GM18867 (cell line): ENCODE data around the gene MBOAT2.
"Not testable (repeated sequence)": the region's sequence is repeated elsewhere in the genome, so short reads cannot be mapped to it uniquely, and the experiment has no call there.

Experiments used
- ATAC-seq: cut with Tn5 transposase; IDR thresholded peaks from one replicate; pipeline ENCODE4 v1.9.1; 2021; ENCODE audit warnings: mild to moderate bottlenecking, moderate library complexity; ENCODE audit not compliant: unreplicated experiment

Gene MBOAT2

GRCh38 chr2:8902757-8903156, 100.7 kb downstream of the MBOAT2 start:
- not testable (repeated sequence) for ATAC-seq

GRCh38 chr2:8897206-8897605, 106.3 kb downstream of the MBOAT2 start:
- not testable (repeated sequence) for ATAC-seq

DNA sequence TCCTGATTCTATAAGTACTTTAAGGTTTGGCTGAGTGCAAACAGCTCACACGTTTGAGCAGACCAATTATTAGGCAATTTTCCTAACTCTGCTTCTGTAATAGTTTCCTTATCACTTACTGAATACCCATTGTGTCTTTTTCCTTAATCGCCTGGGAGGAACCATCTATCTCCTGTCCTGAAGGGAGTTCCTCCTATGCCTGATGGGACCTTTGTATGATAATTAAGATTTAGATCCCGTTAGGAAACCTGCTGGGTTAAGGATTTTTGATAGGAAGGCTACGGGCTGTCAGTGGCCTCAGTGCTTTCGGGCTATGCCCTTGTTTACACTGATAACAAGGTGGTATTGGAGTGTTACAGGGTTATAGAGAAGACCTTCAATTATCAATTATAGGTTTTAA, 106.8 kb downstream of the MBOAT2 start:
- ATAC-seq = not testable (repeated sequence)

GRCh38 chr2:8895087-8895912, 108.2 kb downstream of the MBOAT2 start:
- ATAC-seq = not testable (repeated sequence)

- ATAC-seq = no peak
Measured at GRCh38 chr2:8893978-8894820, 109.3 kb downstream of the MBOAT2 start.

DNA sequence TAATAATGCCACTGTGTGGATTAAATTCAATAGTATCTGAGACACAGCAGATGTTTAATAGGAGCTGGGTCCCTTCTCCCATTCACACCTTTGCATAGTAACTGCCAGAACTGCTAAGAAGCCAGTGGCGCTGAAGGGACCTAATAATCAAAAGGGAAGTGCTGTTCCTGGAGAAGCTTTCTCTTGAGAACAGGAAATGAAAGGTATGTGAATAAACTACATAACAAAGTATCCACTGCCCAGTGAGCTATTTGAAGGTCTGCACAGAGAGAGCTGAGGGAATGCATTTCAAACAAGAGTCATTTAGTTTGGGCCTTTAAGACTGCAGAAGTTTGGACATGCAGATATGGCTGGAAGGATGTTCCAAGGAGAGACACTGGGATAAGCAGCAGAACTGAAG, 110.0 kb downstream of the MBOAT2 start:
- ATAC-seq = no peak

DNA sequence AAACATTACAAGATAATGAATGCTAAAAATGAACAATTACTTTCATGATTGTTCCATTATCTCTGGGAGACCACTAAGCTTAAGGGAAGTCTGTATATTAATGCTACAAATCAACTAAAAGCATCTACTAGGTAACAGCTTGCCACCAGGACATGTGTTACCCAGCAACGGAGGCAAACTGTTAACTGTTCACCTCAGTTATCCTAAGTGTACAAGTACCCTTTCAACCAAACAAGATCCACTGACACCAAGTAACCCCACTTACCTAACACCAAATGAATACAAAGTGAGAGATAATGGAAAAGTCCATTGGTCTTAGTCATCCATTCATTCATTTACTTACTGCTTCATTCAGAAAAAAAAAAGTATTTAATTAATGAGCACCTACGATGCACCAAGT, 111.4 kb downstream of the MBOAT2 start:
- no peak for ATAC-seq

DNA sequence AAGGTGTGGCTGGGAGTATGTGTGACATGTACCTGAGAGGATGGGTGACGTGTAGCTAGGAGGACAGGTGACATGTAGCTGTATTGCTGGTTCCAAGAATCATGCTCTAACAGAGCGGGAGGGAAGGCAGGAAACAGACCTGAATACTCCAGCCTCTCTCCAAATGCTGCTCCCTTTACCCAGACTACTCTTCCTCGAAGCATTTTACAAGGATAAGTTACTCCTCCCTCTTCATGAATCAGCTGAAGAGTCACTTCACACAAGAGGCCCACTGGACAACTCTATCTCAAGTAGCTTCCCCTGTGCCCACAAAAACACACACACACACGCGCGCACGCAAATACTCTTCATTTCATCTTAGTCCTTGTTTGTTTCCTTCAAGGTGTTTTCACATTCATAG, 113.5 kb downstream of the MBOAT2 start:
- ATAC-seq = no peak

- ATAC-seq = no peak
Measured at GRCh38 chr2:8888963-8889362, 114.5 kb downstream of the MBOAT2 start.

DNA sequence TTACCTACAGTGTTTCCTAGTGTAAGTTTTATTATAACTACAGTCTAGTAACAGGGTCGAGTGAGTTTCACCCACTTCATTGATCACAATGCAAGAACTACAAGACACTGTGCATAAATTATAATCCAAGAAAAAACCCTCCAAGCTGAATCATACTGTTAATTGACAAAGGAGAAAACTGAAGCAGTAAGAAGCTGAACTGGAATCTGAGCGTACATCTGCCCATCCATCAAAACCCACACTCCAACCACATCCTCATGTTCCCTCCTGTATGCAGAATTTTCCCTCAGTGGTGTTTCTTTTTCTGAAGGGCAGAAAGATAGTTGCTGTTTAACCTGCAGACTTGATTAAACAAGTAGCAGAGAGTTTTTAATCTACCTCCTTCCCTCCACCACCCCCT, 116.6 kb downstream of the MBOAT2 start:
- no peak for ATAC-seq

DNA sequence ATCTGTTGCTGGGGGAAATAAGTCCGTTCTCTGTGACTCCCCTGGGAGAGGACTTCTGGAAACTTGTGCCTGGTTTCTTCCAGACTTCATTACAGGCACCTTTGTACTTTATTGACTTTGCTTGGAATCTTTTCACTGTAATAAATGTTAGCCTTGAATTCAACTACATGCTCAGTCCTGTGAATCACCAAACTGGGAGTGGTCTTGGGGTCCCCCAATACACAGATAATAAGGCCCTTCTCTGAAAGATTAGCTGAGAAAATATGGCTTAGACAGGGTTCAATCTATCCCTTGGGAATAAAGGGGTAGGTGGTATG, 117.3 kb downstream of the MBOAT2 start:
- ATAC-seq = no peak

DNA sequence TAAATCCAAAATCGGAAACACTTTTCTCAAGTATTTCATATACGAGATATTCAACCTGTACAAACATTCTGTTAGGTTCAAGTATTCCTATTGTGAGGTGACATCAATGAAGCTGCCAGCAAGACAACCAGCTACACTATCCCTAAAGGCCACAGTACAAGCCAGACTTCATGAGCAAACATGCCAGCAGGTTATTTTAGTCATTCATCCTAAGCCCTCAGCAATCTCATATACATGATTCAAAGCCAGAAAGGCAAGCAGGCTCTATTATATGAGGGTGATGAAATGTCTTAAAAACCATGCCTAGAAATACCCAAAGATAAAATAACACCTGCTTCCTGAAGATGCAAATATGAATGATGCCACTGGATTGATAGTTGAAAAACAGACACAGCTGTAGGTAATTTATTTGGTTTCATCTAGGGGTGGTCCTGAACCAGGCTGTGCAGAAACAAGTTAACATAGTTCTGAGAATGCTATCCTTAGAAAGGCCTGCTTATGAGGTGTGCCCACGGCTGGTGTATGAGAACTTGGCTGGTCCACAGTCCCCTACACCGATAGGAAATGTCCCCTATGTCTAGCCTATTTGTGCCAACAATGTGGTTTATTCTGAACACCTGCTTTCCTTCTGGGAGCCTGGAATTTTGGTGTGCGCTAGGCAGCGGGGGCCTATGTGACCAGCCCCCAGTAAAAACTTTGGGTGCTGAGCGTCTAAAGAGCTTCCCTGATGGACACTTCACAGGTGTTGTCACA, 117.9 kb downstream of the MBOAT2 start:
- no peak for ATAC-seq

DNA sequence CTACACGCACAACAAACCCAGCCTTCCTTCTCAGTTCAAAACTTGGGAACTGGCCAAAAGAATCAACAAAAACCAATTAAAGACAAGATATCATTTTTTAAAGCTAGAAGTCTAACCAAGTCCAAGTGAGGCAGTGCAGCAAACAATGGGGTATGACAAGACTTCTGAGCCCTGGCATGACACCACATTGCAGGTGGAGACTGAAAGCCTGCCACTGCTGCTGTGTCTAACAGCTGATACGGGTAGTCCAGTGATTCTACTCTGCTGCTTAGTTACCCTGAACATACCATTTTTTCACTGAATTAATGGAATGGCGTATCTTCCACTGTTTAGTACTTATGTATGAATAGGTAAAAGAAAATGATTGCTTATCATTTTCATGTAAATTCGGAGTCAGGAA, 118.7 kb downstream of the MBOAT2 start:
- ATAC-seq = no peak

GRCh38 chr2:8882094-8882493, 121.4 kb downstream of the MBOAT2 start:
- ATAC-seq = no peak

DNA sequence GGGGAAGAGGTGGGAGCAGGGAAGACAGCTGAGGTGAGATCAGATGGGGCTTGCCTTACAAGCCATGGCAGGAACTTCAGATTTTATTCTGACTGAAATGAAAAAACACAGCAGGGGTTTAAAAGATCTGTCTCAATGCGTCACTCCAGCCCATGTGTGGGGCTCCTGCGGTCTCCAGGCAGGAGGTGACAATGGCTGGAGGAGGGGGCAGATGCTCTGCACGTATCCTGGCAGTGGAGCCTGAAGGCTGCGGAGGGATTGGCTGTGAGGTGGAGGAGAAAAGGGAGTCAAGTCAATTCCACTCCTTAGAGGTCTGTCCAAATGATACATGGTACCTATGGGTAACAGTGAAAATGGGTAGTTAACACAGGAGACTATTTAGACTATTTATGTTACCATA, 125.6 kb downstream of the MBOAT2 start:
- no peak for ATAC-seq

DNA sequence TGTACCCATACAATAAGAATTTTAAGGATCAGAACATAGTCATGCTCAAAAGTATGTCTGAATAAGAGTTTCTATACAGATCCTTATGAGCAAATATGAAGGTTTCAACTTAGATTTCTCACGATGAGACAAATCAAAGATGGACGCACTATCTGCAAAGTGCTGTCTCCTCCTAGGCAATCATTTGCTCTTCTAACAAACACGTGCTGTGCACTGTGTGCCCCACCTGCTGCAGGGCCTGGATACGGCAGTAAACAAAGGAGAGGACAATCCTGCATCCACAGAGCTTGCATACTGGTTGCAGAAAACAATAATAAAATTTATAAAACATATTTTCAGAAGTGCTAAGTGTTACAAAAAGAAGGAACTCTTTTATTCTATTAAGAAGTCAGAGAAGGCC, 126.2 kb downstream of the MBOAT2 start:
- ATAC-seq = no peak

GRCh38 chr2:8876628-8877027, 126.9 kb downstream of the MBOAT2 start:
- no peak for ATAC-seq

- ATAC-seq = no peak
Measured at GRCh38 chr2:8872821-8873432, 130.6 kb downstream of the MBOAT2 start.

GRCh38 chr2:8870441-8870840, 133.0 kb downstream of the MBOAT2 start:
- no peak for ATAC-seq

DNA sequence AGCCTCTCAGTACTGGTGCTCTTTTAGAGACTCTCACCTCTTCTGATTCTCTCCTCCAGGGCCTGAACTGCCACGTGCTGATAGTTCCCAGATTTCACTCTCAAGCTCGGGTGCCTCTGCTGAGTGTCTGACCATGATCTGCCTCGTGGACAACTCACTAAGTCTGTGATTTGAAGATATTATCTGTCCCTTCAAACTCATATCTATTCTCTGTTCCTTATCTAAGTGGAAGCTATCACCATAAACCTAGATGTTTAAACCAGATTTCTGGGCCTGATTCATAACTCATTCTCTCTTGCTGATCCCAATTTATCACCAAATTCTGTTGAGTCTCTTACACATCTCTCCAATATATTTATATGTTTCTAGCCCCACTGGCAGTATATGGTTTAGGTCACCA, 136.1 kb downstream of the MBOAT2 start:
- ATAC-seq = no peak

DNA sequence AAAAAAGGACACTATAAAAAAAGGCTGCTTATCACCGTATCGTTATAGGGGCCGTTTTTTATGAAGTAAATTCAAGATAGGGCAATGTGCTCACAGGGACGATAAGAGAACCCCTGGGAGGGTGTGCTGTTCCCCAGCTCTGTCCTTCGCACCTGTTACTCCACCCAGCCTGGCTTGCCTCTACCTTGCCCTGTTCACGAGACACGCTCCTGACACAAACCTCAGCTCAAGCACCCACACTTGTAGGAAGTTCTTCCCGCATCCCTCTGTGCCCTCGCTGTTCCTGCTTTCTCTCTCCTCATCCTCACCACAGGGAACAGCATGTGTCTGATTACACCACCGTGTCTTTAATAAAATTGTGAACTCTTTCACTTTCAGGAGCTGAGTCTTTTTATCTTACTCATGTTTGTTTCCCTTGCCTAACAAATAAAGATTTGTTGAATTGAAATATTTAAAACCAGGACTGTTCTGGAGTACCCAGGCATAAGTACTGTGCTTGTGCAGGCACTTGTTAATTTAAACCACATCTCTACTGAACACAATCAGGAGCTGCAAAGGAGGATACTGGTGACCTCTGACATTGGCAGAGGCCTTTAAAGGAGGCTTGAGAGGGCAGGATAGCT, 140.0 kb downstream of the MBOAT2 start:
- no peak for ATAC-seq
